DOHH2 (cell line): Measurements from ENCODE around the gene KIAA1671.

Source experiments
- CTCF ChIP-seq: fragments of 200-600 bp; sonication (generic); IDR thresholded peaks from one replicate; pipeline ENCODE4 v1.5.1; 2014; ENCODE audit warnings: antibody characterized with exemption, mild to moderate bottlenecking, low read depth, low read length; ENCODE audit not compliant: poor library complexity, severe bottlenecking
- EZH2phosphoT487 ChIP-seq: fragments of 200-600 bp; sonication (generic); IDR thresholded peaks from 2 replicates; pipeline ENCODE4 v1.6.1; 2017; ENCODE audit warnings: borderline replicate concordance, mild to moderate bottlenecking, antibody characterized with exemption, low read length, moderate library complexity, mixed read lengths

GRCh38 chr22:24950272-24950902 lies 2.1 kb upstream of the KIAA1671 start:
- TF ChIP-seq CTCF: no peak
- no peak for TF ChIP-seq EZH2phosphoT487
